Spleen (tissue), 7 donors: ENCODE data around the gene PCDHGB3.

ENCODE experiments used
- CTCF ChIP-seq, 11 experiments: fragments of 200-600 bp in 7 of 11; fragments of 450-650 bp in 4 of 11; sonication (generic) in 4 of 11; IDR thresholded peaks in 8 of 11; conservative IDR thresholded peaks in 3 of 11; 1 replicate in 7 of 11; 2 replicates in 4 of 11; pipeline versions ENCODE4 v1.4.0 to v1.8.0; 2016 to 2021; ENCODE audit warnings: antibody characterized with exemption in 11 of 11, inconsistent platforms in 4 of 11, mild to moderate bottlenecking in 1 of 11
- POLR2A ChIP-seq, 3 donors: fragments of 450-650 bp; IDR thresholded peaks; one replicate each; pipeline ENCODE4 v1.5.1; 2017; ENCODE audit warnings: antibody characterized with exemption in 3 of 3, mild to moderate bottlenecking in 1 of 3
- donor health status: DM: no; HTN: no; CAD: no; lungs with moderate emphysema.
- donor health status: DM: no; HTN: no; CAD: no.
- donor health status: DM: no; HTN: no; CAD: no.

GRCh38 chr5:141322261-141322660 is 47.8 kb upstream of the PCDHGB3 start:
- TF ChIP-seq CTCF (IDR thresholded peaks at IDR 0.05 in 8 of 11, conservative IDR thresholded peaks at IDR 0.05 in 3 of 11) = no peak
- TF ChIP-seq POLR2A (IDR thresholded peaks at IDR 0.05) = no peak
